ENCODE data around the gene CHST2.

CHST2 gene

GRCh38 chr3:143099210-143099609 is 20.4 kb upstream of the CHST2 start:
- no peak for ATAC-seq (ENCODE audit: low read depth)
- H3K27me3 ChIP-seq (ENCODE audit: insufficient read depth, poor library complexity, severe bottlenecking) = no peaks in the 10 kb centered on the region
- no peaks in the 10 kb centered on the region for H3K4me1 ChIP-seq (ENCODE audit: insufficient read depth, poor library complexity, severe bottlenecking)
- no peak for DNase-seq (ENCODE audit: low spot score)
- no peak for TF ChIP-seq CTCF (IDR thresholded peaks at IDR 0.05; ENCODE audit: poor library complexity, severe bottlenecking)
- H3K4me3 ChIP-seq (ENCODE audit: severe bottlenecking) = no peak overlapping the region
- no peaks in the 10 kb centered on the region for H3K9me3 ChIP-seq (ENCODE audit: severe bottlenecking)
- no peaks in the 10 kb centered on the region for H3K36me3 ChIP-seq (ENCODE audit: low read depth)
- no peak overlapping the region for H3K27ac ChIP-seq (ENCODE audit: poor library complexity, severe bottlenecking)

GRCh38 chr3:143099690-143100089 is 19.9 kb upstream of the CHST2 start:
- Histone ChIP-seq H3K36me3 (ENCODE audit: low read depth) (no peaks in the 10 kb centered on the region), H3K4me3 (ENCODE audit: severe bottlenecking) (no peak overlapping the region), H3K27ac (ENCODE audit: poor library complexity, severe bottlenecking) (no peak overlapping the region), H3K9me3 (ENCODE audit: severe bottlenecking) (no peaks in the 10 kb centered on the region), H3K4me1 (ENCODE audit: insufficient read depth, poor library complexity, severe bottlenecking) (no peaks in the 10 kb centered on the region), H3K27me3 (ENCODE audit: insufficient read depth, poor library complexity, severe bottlenecking) (no peaks in the 10 kb centered on the region)
- DNase-seq (ENCODE audit: low spot score) = no peak
- no peak for ATAC-seq (ENCODE audit: low read depth)
- TF ChIP-seq CTCF (IDR thresholded peaks at IDR 0.05; ENCODE audit: poor library complexity, severe bottlenecking) = no peak

DNA sequence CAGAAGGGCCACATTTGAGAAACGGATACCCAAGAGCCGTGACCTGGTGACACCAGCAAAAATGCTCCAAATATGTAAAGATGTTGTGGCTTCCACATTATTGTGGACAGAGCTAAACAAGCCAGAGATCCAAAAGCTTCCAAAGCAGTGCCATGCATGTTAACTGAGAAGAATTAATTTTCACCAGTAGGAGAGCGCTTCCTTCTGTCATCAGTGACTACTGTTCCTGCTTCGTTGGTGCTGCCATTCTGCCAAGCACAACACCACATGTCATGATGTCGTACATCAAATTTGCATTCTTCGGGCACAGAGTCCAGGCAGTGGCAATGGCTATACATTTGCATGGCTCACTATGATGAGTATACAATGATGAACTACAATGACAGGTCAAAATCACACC is 19.1 kb upstream of the CHST2 start:
- ATAC-seq (ENCODE audit: low read depth) (no peak), DNase-seq (ENCODE audit: low spot score) (no peak)
- H3K4me3 ChIP-seq (ENCODE audit: severe bottlenecking) = no peak overlapping the region
- H3K27ac ChIP-seq (ENCODE audit: poor library complexity, severe bottlenecking) = no peak overlapping the region
- H3K36me3 ChIP-seq (ENCODE audit: low read depth) = no peaks in the 10 kb centered on the region
- TF ChIP-seq CTCF (IDR thresholded peaks at IDR 0.05; ENCODE audit: poor library complexity, severe bottlenecking) = no peak
- no peaks in the 10 kb centered on the region for H3K27me3 ChIP-seq (ENCODE audit: insufficient read depth, poor library complexity, severe bottlenecking)
- no peaks in the 10 kb centered on the region for H3K4me1 ChIP-seq (ENCODE audit: insufficient read depth, poor library complexity, severe bottlenecking)
- no peaks in the 10 kb centered on the region for H3K9me3 ChIP-seq (ENCODE audit: severe bottlenecking)

- Histone ChIP-seq H3K4me3 (ENCODE audit: severe bottlenecking) (no peak overlapping the region), H3K27ac (ENCODE audit: poor library complexity, severe bottlenecking) (no peak overlapping the region), H3K4me1 (ENCODE audit: insufficient read depth, poor library complexity, severe bottlenecking) (no peaks in the 10 kb centered on the region), H3K36me3 (ENCODE audit: low read depth) (no peaks in the 10 kb centered on the region), H3K27me3 (ENCODE audit: insufficient read depth, poor library complexity, severe bottlenecking) (no peaks in the 10 kb centered on the region), H3K9me3 (ENCODE audit: severe bottlenecking) (no peaks in the 10 kb centered on the region)
- no peak for DNase-seq (ENCODE audit: low spot score)
- TF ChIP-seq CTCF (IDR thresholded peaks at IDR 0.05; ENCODE audit: poor library complexity, severe bottlenecking) = no peak
- no peak for ATAC-seq (ENCODE audit: low read depth)
Measured at GRCh38 chr3:143101792-143102381, 17.7 kb upstream of the CHST2 start.

DNA sequence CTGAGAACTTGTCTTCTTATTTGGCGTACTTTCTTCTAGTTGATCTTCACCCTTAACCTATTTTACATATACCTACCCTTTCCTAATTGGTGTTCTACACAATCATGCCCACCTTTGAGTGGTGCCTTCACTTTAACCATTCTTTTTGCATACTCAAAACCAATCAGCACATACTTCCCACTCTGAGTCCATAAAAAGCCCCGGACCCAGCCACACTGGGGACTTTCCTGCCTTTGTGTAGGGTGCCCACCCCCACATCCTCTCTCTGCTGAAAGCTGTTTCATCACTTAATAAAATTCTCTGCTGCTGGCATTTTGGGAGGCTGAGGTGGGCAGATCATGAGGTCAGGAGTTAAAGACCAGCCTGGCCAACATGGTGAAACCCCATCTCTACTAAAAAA is 15.9 kb upstream of the CHST2 start:
- no peak for ATAC-seq (ENCODE audit: low read depth)
- no peaks in the 10 kb centered on the region for H3K36me3 ChIP-seq (ENCODE audit: low read depth)
- H3K27me3 ChIP-seq (ENCODE audit: insufficient read depth, poor library complexity, severe bottlenecking) = no peaks in the 10 kb centered on the region
- no peak overlapping the region for H3K4me3 ChIP-seq (ENCODE audit: severe bottlenecking)
- H3K27ac ChIP-seq (ENCODE audit: poor library complexity, severe bottlenecking) = no peak overlapping the region
- H3K9me3 ChIP-seq (ENCODE audit: severe bottlenecking) = no peaks in the 10 kb centered on the region
- DNase-seq (ENCODE audit: low spot score) = no peak
- no peak for TF ChIP-seq CTCF (IDR thresholded peaks at IDR 0.05; ENCODE audit: poor library complexity, severe bottlenecking)
- no peaks in the 10 kb centered on the region for H3K4me1 ChIP-seq (ENCODE audit: insufficient read depth, poor library complexity, severe bottlenecking)

All from RWPE2 (cell line).